Uterus (tissue), 2 donors: ENCODE results near the gene HCN3.

ENCODE experiments used
- CTCF ChIP-seq, 4 experiments: fragments of 200-600 bp in 2 of 4; fragments of 450-650 bp in 2 of 4; sonication (generic) in 2 of 4; IDR thresholded peaks; one replicate each; pipeline ENCODE4 v1.5.1; 2016 to 2019; ENCODE audit warnings: antibody characterized with exemption in 4 of 4, mild to moderate bottlenecking in 2 of 4, moderate library complexity in 1 of 4
- POLR2A ChIP-seq, 2 donors: fragments of 450-650 bp; IDR thresholded peaks; one replicate each; pipeline ENCODE4 v1.6.1; 2016; ENCODE audit warnings: antibody characterized with exemption in 2 of 2, mild to moderate bottlenecking in 1 of 2, moderate library complexity in 1 of 2

DNA sequence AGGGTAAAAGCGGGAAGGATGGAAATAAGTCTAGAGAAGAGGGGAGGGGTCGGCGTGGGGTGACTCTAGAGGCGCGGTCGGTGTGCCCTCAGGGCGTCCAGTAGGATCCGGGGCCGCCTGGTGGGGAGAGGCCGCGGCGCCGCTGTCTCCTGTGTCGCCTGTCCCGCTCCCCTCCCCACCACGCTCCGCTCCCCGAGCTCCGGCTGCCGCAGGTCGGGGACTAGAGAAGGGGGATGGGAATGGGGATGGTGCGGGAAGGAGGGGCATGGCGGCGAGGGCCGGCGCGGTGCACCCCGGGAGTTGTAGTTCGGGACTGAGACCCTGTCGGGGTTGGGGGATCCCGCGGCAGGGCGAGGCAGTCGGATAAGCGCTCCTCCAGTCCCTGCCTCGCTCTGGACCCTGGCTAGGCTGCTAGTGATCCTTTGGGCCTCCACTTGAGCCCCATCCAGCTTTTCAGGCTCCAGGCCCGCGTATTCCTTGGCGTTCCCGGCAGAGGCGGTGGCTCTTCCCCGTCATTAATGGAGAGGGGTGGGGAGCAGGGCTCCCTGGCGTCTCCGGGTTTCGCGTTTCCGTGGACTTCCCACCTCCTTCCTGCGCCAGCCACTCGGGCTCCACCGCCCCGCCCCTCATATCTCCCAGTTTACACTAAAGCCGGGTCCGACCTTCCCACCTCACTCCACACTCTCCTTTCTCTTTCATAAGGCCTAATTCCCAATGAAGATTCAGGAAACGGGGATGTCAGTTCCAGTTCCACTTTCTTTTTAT, 21.8 kb upstream of the HCN3 start, which contains the start of gene ENTREP3:
- peak in 2 of 4 experiments; percentile 18 to 39 for TF ChIP-seq CTCF (IDR thresholded peaks at IDR 0.05)
- peak; percentile 55 to 59 for TF ChIP-seq POLR2A (IDR thresholded peaks at IDR 0.05)
